WTC11 (cell line): Measurements from ENCODE around the gene RASGRF2. TPM values are rescaled to one million over a fixed set of nuclear protein-coding genes. Genes with fewer than 3 reads are reported as not detected.
A peak's percentile ranks its signal among the peaks of the same experiment; 100 is the strongest.

ENCODE experiments used
- ATAC-seq: fragments of 200-7000 bp; cut with Tn5 transposase; 2 replicates; pipeline ENCODE4 v1.10.0; 2021; ENCODE audit warnings: mild to moderate bottlenecking, moderate library complexity
- CTCF ChIA-PET: fragments of 300-600 bp; sonication (Branson Sonifier 250); formaldehyde crosslinking; loops from one replicate; lab custom pipeline; 2021; ENCODE audit warnings: antibody characterized with exemption; lab: Charles Lee
- POLR2A ChIA-PET: fragments of 350-600 bp; sonication (Branson Sonifier 250); formaldehyde crosslinking; loops from one replicate; lab custom pipeline; 2021; ENCODE audit warnings: antibody characterized with exemption; lab: Charles Lee
- DNase-seq: peaks from one replicate; pipeline ENCODE4 v3.0.0; 2021; ENCODE audit warnings: low spot score
- H3K27ac Mint-ChIP-seq: 2 replicates; pipeline ENCODE4 v1.8.0; 2021; ENCODE audit warnings: mixed read lengths
- H3K27me3 Mint-ChIP-seq: 2 replicates; pipeline ENCODE4 v1.8.0; 2021; ENCODE audit warnings: low read depth, mild to moderate bottlenecking, moderate library complexity, mixed read lengths
- H3K36me3 Mint-ChIP-seq: 2 replicates; pipeline ENCODE4 v1.8.0; 2021; ENCODE audit warnings: mixed read lengths
- H3K4me1 Mint-ChIP-seq: 2 replicates; pipeline ENCODE4 v1.8.0; 2022; ENCODE audit warnings: mixed read lengths
- H3K4me3 Mint-ChIP-seq: 2 replicates; pipeline ENCODE4 v1.8.0; 2021; ENCODE audit warnings: mild to moderate bottlenecking, moderate library complexity, mixed read lengths
- H3K9me3 Mint-ChIP-seq: 2 replicates; pipeline ENCODE4 v1.8.0; 2021; ENCODE audit warnings: mixed read lengths
- CREB1 ChIP-seq: sonication (generic); formaldehyde crosslinking; IDR thresholded peaks from 2 replicates; pipeline ENCODE4 v1.8.0; 2023; ENCODE audit warnings: mild to moderate bottlenecking, missing genetic modification reagents
- CREM ChIP-seq: sonication (generic); formaldehyde crosslinking; IDR thresholded peaks from 2 replicates; pipeline ENCODE4 v1.8.1; 2022; ENCODE audit warnings: mild to moderate bottlenecking, missing genetic modification reagents, moderate library complexity
- ELF4 ChIP-seq: sonication (generic); formaldehyde crosslinking; IDR thresholded peaks from 2 replicates; pipeline ENCODE4 v1.8.1; 2022; ENCODE audit warnings: low read depth, mild to moderate bottlenecking, moderate library complexity, missing genetic modification reagents
- ESRRA ChIP-seq: sonication (generic); formaldehyde crosslinking; IDR thresholded peaks from 2 replicates; pipeline ENCODE4 v1.8.1; 2022; ENCODE audit warnings: mild to moderate bottlenecking, missing genetic modification reagents, borderline replicate concordance
- FOXJ3 ChIP-seq: sonication (generic); formaldehyde crosslinking; IDR thresholded peaks from 2 replicates; pipeline ENCODE4 v1.9.0; 2021; ENCODE audit warnings: missing genetic modification reagents, mild to moderate bottlenecking, borderline replicate concordance
- GRHL2 ChIP-seq: fragments of 250-450 bp; sonication (Bioruptor Pico); IDR thresholded peaks from 2 replicates; pipeline ENCODE4 v1.8.0; 2022; ENCODE audit warnings: mild to moderate bottlenecking, moderate library complexity; ENCODE audit not compliant: insufficient replicate concordance, severe bottlenecking
- JUN ChIP-seq: sonication (generic); formaldehyde crosslinking; IDR thresholded peaks from 2 replicates; pipeline ENCODE4 v1.8.0; 2023; ENCODE audit warnings: mild to moderate bottlenecking, missing genetic modification reagents
- MXD4 ChIP-seq: fragments of 250-450 bp; sonication (Bioruptor Pico); IDR thresholded peaks from 2 replicates; pipeline ENCODE4 v1.8.0; 2021; ENCODE audit warnings: mild to moderate bottlenecking, moderate library complexity, borderline replicate concordance
- MYBL2 ChIP-seq: sonication (generic); formaldehyde crosslinking; IDR thresholded peaks from 2 replicates; pipeline ENCODE4 v1.8.1; 2023; ENCODE audit warnings: mild to moderate bottlenecking, moderate library complexity, missing genetic modification reagents
- NFATC4 ChIP-seq: fragments of 250-450 bp; sonication (Bioruptor Pico); IDR thresholded peaks from 2 replicates; pipeline ENCODE4 v1.9.0; 2021; ENCODE audit warnings: mild to moderate bottlenecking
- NFE2L1 ChIP-seq: sonication (generic); formaldehyde crosslinking; IDR thresholded peaks from 2 replicates; pipeline ENCODE4 v1.8.1; 2023; ENCODE audit warnings: missing genetic modification reagents
- SMAD3 ChIP-seq: sonication (generic); formaldehyde crosslinking; IDR thresholded peaks from 2 replicates; pipeline ENCODE4 v1.8.0; 2022; ENCODE audit warnings: missing genetic modification reagents, mild to moderate bottlenecking, borderline replicate concordance
- TCF7 ChIP-seq: sonication (generic); formaldehyde crosslinking; IDR thresholded peaks from 2 replicates; pipeline ENCODE4 v1.8.0; 2022; ENCODE audit warnings: mild to moderate bottlenecking, low read depth, missing genetic modification reagents, moderate library complexity
- TEAD4 ChIP-seq: sonication (generic); formaldehyde crosslinking; IDR thresholded peaks from 2 replicates; pipeline ENCODE4 v1.8.0; 2022; ENCODE audit warnings: mild to moderate bottlenecking, missing genetic modification reagents
- ZNF396 ChIP-seq: fragments of 250-450 bp; sonication (Bioruptor Pico); IDR thresholded peaks from 2 replicates; pipeline ENCODE4 v1.8.0; 2021; ENCODE audit warnings: mild to moderate bottlenecking, moderate library complexity, borderline replicate concordance
- ZNF423 ChIP-seq: fragments of 250-450 bp; sonication (Bioruptor Pico); IDR thresholded peaks from 2 replicates; pipeline ENCODE4 v2.1.2; 2022; ENCODE audit warnings: mild to moderate bottlenecking, moderate library complexity
- total RNA-seq: library from RNA; stranded (reverse); gene quantifications from 3 replicates; pipeline ENCODE4 v1.2.3, GENCODE V29; 2021
- TF ChIP-seq, protein P1 (sequence below): sonication (generic); formaldehyde crosslinking; IDR thresholded peaks from 2 replicates; pipeline ENCODE4 v1.8.0; 2022; ENCODE audit warnings: missing genetic modification reagents
- TF ChIP-seq, protein P2 (sequence below): sonication (generic); formaldehyde crosslinking; IDR thresholded peaks from 2 replicates; pipeline ENCODE4 v1.8.1; 2022; ENCODE audit warnings: missing genetic modification reagents, borderline replicate concordance
- TF ChIP-seq, protein P3 (sequence below): sonication (generic); formaldehyde crosslinking; IDR thresholded peaks from 2 replicates; pipeline ENCODE4 v1.8.0; 2023; ENCODE audit warnings: mild to moderate bottlenecking, missing genetic modification reagents
- TF ChIP-seq, protein P4 (sequence below): sonication (generic); formaldehyde crosslinking; IDR thresholded peaks from 2 replicates; pipeline ENCODE4 v1.8.1; 2023; ENCODE audit warnings: mild to moderate bottlenecking, missing genetic modification reagents, moderate library complexity
- TF ChIP-seq, protein P5 (sequence below): sonication (generic); formaldehyde crosslinking; IDR thresholded peaks from 2 replicates; pipeline ENCODE4 v1.8.1; 2023; ENCODE audit warnings: mild to moderate bottlenecking, missing genetic modification reagents
- TF ChIP-seq, protein P6 (sequence below): sonication (generic); formaldehyde crosslinking; IDR thresholded peaks from 2 replicates; pipeline ENCODE4 v1.8.0; 2023; ENCODE audit warnings: missing genetic modification reagents

The RASGRF2 gene
- total RNA-seq, 1 experiment from 2014 or later, result 17.6 TPM

DNA sequence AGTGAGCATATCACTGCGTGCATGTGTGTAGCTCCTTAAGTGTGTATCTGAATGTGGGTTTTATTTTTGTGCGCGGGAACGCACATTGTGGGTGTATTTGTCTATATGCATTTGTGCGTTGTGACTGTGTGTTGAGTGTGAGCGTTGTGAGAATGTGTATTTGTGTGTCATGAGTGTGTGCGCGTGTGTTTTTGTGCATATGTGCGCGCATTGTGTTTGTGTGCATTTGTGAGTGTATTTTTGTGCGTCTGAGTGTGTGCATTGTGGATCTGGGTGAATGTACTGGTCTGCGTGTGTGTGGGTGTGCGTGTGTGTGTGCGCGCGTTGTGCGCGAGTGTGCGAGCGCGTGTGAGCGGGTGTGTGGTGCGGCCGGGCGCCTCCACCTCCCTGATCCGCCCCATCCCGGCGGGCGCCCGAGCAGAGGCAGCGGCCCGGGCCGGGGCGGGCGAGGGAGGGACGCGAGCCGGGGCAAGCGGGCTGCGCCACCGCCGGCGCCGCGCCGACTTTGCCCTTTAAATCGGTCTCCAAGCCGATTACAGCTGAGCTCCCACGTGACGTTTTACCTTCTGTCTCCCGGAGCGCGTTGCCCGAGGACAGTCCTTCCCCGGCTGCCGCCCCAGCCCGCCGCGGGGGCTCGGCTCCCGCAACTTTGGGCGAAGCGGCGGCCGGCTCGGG is at the start of gene RASGRF2 (continued):
- TF ChIP-seq, protein P1, sequence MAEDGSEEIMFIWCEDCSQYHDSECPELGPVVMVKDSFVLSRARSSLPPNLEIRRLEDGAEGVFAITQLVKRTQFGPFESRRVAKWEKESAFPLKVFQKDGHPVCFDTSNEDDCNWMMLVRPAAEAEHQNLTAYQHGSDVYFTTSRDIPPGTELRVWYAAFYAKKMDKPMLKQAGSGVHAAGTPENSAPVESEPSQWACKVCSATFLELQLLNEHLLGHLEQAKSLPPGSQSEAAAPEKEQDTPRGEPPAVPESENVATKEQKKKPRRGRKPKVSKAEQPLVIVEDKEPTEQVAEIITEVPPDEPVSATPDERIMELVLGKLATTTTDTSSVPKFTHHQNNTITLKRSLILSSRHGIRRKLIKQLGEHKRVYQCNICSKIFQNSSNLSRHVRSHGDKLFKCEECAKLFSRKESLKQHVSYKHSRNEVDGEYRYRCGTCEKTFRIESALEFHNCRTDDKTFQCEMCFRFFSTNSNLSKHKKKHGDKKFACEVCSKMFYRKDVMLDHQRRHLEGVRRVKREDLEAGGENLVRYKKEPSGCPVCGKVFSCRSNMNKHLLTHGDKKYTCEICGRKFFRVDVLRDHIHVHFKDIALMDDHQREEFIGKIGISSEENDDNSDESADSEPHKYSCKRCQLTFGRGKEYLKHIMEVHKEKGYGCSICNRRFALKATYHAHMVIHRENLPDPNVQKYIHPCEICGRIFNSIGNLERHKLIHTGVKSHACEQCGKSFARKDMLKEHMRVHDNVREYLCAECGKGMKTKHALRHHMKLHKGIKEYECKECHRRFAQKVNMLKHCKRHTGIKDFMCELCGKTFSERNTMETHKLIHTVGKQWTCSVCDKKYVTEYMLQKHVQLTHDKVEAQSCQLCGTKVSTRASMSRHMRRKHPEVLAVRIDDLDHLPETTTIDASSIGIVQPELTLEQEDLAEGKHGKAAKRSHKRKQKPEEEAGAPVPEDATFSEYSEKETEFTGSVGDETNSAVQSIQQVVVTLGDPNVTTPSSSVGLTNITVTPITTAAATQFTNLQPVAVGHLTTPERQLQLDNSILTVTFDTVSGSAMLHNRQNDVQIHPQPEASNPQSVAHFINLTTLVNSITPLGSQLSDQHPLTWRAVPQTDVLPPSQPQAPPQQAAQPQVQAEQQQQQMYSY (CRISPR knock-in tag), result no peak
- TF ChIP-seq, protein P2, sequence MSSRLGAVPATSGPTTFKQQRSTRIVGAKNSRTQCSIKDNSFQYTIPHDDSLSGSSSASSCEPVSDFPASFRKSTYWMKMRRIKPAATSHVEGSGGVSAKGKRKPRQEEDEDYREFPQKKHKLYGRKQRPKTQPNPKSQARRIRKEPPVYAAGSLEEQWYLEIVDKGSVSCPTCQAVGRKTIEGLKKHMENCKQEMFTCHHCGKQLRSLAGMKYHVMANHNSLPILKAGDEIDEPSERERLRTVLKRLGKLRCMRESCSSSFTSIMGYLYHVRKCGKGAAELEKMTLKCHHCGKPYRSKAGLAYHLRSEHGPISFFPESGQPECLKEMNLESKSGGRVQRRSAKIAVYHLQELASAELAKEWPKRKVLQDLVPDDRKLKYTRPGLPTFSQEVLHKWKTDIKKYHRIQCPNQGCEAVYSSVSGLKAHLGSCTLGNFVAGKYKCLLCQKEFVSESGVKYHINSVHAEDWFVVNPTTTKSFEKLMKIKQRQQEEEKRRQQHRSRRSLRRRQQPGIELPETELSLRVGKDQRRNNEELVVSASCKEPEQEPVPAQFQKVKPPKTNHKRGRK (CRISPR knock-in tag), result no peak
- TF ChIP-seq, protein P3, sequence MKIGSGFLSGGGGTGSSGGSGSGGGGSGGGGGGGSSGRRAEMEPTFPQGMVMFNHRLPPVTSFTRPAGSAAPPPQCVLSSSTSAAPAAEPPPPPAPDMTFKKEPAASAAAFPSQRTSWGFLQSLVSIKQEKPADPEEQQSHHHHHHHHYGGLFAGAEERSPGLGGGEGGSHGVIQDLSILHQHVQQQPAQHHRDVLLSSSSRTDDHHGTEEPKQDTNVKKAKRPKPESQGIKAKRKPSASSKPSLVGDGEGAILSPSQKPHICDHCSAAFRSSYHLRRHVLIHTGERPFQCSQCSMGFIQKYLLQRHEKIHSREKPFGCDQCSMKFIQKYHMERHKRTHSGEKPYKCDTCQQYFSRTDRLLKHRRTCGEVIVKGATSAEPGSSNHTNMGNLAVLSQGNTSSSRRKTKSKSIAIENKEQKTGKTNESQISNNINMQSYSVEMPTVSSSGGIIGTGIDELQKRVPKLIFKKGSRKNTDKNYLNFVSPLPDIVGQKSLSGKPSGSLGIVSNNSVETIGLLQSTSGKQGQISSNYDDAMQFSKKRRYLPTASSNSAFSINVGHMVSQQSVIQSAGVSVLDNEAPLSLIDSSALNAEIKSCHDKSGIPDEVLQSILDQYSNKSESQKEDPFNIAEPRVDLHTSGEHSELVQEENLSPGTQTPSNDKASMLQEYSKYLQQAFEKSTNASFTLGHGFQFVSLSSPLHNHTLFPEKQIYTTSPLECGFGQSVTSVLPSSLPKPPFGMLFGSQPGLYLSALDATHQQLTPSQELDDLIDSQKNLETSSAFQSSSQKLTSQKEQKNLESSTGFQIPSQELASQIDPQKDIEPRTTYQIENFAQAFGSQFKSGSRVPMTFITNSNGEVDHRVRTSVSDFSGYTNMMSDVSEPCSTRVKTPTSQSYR (CRISPR knock-in tag), result no peak
- TF ChIP-seq SMAD3 (CRISPR knock-in tag) (no peak), MYBL2 (peak; percentile 12; the same call in 1 of the 2 replicates), JUN (CRISPR knock-in tag) (peak; percentile 50; the same call in 1 of the 2 replicates), ELF4 (CRISPR knock-in tag) (no peak), MXD4 (CRISPR knock-in tag) (no peak), GRHL2 (CRISPR knock-in tag) (no peak), CREM (CRISPR knock-in tag) (no peak), NFE2L1 (CRISPR knock-in tag) (no peak), CREB1 (CRISPR knock-in tag) (no peak), TEAD4 (no peak), FOXJ3 (CRISPR knock-in tag) (no peak)
- TF ChIP-seq, protein P4, sequence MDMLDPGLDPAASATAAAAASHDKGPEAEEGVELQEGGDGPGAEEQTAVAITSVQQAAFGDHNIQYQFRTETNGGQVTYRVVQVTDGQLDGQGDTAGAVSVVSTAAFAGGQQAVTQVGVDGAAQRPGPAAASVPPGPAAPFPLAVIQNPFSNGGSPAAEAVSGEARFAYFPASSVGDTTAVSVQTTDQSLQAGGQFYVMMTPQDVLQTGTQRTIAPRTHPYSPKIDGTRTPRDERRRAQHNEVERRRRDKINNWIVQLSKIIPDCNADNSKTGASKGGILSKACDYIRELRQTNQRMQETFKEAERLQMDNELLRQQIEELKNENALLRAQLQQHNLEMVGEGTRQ (CRISPR knock-in tag), result peak; percentile 85
- TF ChIP-seq, protein P5, sequence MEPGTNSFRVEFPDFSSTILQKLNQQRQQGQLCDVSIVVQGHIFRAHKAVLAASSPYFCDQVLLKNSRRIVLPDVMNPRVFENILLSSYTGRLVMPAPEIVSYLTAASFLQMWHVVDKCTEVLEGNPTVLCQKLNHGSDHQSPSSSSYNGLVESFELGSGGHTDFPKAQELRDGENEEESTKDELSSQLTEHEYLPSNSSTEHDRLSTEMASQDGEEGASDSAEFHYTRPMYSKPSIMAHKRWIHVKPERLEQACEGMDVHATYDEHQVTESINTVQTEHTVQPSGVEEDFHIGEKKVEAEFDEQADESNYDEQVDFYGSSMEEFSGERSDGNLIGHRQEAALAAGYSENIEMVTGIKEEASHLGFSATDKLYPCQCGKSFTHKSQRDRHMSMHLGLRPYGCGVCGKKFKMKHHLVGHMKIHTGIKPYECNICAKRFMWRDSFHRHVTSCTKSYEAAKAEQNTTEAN (CRISPR knock-in tag), result peak; percentile 99; the same call in 1 of the 2 replicates
- TF ChIP-seq, all 79 proteins: peak for 8

DNA sequence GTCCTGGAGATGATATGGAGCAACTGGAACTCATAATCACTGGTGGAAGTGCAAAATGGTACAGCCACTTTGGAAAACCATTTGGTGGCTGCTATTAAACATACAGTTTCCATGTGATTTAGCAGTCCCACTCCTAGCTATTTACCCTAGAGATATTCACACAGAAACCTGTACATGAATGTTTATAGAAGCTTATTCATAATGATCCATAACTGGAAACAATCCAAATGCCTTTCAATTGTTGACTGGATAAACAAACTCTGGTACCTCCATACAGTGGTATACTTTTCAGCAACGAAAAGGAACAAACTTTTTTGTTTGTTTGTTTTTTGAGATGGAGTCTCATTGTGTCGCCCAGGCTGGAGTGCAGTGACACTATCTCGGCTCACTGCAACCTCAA is 47.7 kb upstream of the RASGRF2 start:
- H3K4me3 Mint-ChIP-seq, result no peak overlapping the region
- H3K9me3 Mint-ChIP-seq, result peaks cover 20% of the 10 kb centered on the region
- H3K27me3 Mint-ChIP-seq, result no peaks in the 10 kb centered on the region
- CTCF ChIA-PET, result no interaction called here
- peaks cover 6% of the 10 kb centered on the region; the same call in 1 of the 2 replicates for H3K36me3 Mint-ChIP-seq
- H3K4me1 Mint-ChIP-seq, result peaks cover 11% of the 10 kb centered on the region
- H3K27ac Mint-ChIP-seq, result no peak overlapping the region
- DNase-seq, result no peak
- POLR2A ChIA-PET, result no interaction called here
- ATAC-seq, result no peak
- TF ChIP-seq NFE2L1 (CRISPR knock-in tag) (no peak), FOXJ3 (CRISPR knock-in tag) (no peak), MYBL2 (no peak), ESRRA (no peak), ZNF423 (CRISPR knock-in tag) (no peak), TCF7 (CRISPR knock-in tag) (no peak), NFATC4 (CRISPR knock-in tag) (no peak), MXD4 (CRISPR knock-in tag) (no peak), ZNF396 (CRISPR knock-in tag) (no peak)
- TF ChIP-seq, protein P6, sequence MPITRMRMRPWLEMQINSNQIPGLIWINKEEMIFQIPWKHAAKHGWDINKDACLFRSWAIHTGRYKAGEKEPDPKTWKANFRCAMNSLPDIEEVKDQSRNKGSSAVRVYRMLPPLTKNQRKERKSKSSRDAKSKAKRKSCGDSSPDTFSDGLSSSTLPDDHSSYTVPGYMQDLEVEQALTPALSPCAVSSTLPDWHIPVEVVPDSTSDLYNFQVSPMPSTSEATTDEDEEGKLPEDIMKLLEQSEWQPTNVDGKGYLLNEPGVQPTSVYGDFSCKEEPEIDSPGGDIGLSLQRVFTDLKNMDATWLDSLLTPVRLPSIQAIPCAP (CRISPR knock-in tag), result no peak
- TF ChIP-seq, protein P2 (CRISPR knock-in tag), result no peak
